ENCODE data around the gene LMF1. TPM values are rescaled to one million over a fixed set of nuclear protein-coding genes. Genes with fewer than 3 reads are reported as not detected.

Gene LMF1
- total RNA-seq, 1 donor from 2014 or later: 36.1 TPM

DNA sequence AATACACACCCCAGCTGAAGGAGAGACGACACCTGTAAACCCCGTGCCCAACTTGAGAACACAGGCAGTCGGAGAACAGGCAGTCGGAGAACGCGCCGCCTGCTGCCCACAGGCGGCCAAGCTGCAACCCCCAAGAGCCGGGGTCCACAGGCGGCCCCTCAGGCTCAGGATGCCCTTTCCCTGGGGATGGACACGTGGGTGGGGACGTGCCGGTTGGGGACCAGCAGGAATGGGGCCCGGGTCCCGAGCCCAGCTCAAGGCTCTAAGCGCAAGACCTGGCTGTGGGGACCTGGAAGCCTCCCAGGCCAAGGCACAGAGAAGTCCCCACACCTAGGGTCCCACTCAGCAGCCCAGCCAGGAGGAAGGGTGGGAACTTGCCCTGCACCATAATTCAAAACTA lies 90.8 kb downstream of the LMF1 start:
- CTCF ChIA-PET: no interaction called here
- no peaks in the 10 kb centered on the region for H3K9me3 Mint-ChIP-seq
- intact Hi-C loops (cut with micrococcal nuclease): loop anchor here (5.0 kb wide), 2 partner anchors 63 to 168 kb away; no protein-coding TSS in a partner anchor
- H3K27ac Mint-ChIP-seq: no peak overlapping the region
- no peak for TF ChIP-seq CTCF (IDR thresholded peaks at IDR 0.05)
- H3K36me3 Mint-ChIP-seq (ENCODE audit: low read depth): peaks cover 13% of the 10 kb centered on the region
- H3K27me3 Mint-ChIP-seq: no peaks in the 10 kb centered on the region
- peaks cover 15% of the 10 kb centered on the region for H3K4me1 Mint-ChIP-seq
- no peak overlapping the region for H3K4me3 Mint-ChIP-seq
- POLR2A ChIA-PET: no interaction called here
- ATAC-seq (ENCODE audit: low read depth) (no peak), DNase-seq (no peak)

DNA sequence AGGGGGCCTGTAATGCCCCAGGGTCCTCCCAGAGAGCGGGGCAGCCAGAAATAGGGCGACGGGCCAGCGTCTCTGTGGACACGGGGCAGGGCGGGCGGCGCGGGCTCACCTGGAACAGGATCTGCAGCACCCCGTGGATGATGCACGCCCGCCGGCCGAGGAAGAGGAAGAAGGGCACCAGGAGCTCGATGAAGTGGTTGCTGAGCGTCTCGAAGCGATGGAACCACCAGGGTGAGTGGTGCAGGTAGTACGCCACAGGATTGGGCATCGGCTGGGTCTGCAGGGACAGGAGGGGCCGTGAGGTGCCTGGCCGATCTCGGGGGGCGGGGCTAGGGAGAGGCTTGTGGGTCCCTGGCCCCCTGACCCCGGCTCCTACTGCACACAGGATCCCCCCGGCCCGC lies 91.3 kb downstream of the LMF1 start:
- Mint-ChIP-seq H3K4me3 (no peak overlapping the region), H3K27me3 (no peaks in the 10 kb centered on the region), H3K4me1 (peaks cover 15% of the 10 kb centered on the region), H3K36me3 (ENCODE audit: low read depth) (peaks cover 15% of the 10 kb centered on the region), H3K9me3 (no peaks in the 10 kb centered on the region), H3K27ac (no peak overlapping the region)
- DNase-seq: no peak
- ChIA-PET CTCF (no interaction called here), POLR2A (no interaction called here)
- intact Hi-C loops (cut with micrococcal nuclease): loop anchor here (5.0 kb wide), 2 partner anchors 62 to 167 kb away; no protein-coding TSS in a partner anchor
- ATAC-seq (ENCODE audit: low read depth): no peak
- no peak for TF ChIP-seq CTCF (IDR thresholded peaks at IDR 0.05)

GRCh38 chr16:878886-879285 lies 91.9 kb downstream of the LMF1 start:
- Mint-ChIP-seq H3K4me3 (no peak overlapping the region), H3K9me3 (no peaks in the 10 kb centered on the region), H3K36me3 (ENCODE audit: low read depth) (peaks cover 15% of the 10 kb centered on the region), H3K27me3 (no peaks in the 10 kb centered on the region), H3K27ac (no peak overlapping the region), H3K4me1 (peaks cover 15% of the 10 kb centered on the region)
- POLR2A ChIA-PET: no interaction called here
- CTCF ChIA-PET: no interaction called here
- DNase-seq (no peak), ATAC-seq (ENCODE audit: low read depth) (no peak)
- no peak for TF ChIP-seq CTCF (IDR thresholded peaks at IDR 0.05)
- intact Hi-C loops (cut with micrococcal nuclease): loop anchor here (5.0 kb wide), 2 partner anchors 62 to 167 kb away; no protein-coding TSS in a partner anchor

DNA sequence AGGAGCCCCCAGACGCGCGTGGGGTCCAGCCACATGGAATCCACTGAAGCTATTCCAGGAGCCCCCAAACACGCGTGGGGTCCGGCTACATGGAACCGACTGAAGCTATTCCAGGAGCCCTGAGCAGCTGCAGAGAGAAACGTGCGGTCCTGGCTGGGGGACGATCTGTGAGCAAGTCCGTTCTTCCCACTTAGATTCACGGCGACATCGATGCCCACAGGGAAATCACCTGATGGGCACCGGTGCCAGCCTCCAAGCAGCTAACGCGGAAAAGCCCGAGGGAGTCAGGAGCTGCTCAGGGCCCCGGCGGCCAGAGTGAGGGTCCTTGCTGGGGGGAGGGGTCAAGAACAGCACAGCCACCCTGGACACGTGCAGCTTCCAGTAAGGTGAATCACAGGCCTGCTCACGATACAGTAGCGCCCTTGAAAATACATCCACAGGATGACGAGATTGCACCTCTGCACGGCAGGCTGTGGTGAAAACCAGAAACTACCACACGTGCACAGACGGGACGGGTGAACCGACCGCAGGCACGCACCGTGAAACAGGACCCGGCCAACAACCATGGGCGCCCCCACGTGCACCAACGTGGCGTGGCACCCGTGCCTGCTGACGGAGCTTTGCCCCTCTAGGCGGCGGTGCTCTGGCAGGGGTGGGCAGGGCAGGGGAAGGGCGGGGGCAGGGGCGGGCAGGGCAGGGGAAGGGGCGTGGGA lies 92.6 kb downstream of the LMF1 start:
- peak; percentile 45 for ATAC-seq (ENCODE audit: low read depth)
- POLR2A ChIA-PET: interaction anchor here (0.7 kb wide), 1 partner anchor 735 kb away, joined by 3 read pairs; no protein-coding TSS in a partner anchor
- H3K4me3 Mint-ChIP-seq: no peak overlapping the region
- no peak for TF ChIP-seq CTCF (IDR thresholded peaks at IDR 0.05)
- peaks cover 20% of the 10 kb centered on the region for H3K36me3 Mint-ChIP-seq (ENCODE audit: low read depth)
- CTCF ChIA-PET: no interaction called here
- no peak overlapping the region for H3K27ac Mint-ChIP-seq
- no peaks in the 10 kb centered on the region for H3K9me3 Mint-ChIP-seq
- intact Hi-C loops (cut with micrococcal nuclease): loop anchor here (5.0 kb wide), 2 partner anchors 61 to 166 kb away; no protein-coding TSS in a partner anchor
- DNase-seq: no peak
- H3K27me3 Mint-ChIP-seq: no peaks in the 10 kb centered on the region
- peaks cover 15% of the 10 kb centered on the region for H3K4me1 Mint-ChIP-seq

- no peak overlapping the region for H3K4me3 Mint-ChIP-seq
- H3K9me3 Mint-ChIP-seq: no peaks in the 10 kb centered on the region
- ChIA-PET POLR2A (interaction anchor here (0.7 kb wide), 1 partner anchor 736 kb away, joined by 3 read pairs; no protein-coding TSS in a partner anchor), CTCF (no interaction called here)
- H3K27ac Mint-ChIP-seq: peak overlapping the region; percentile 79
- H3K4me1 Mint-ChIP-seq: peaks cover 18% of the 10 kb centered on the region
- DNase-seq (peak; percentile 30), ATAC-seq (ENCODE audit: low read depth) (peak; percentile 71)
- intact Hi-C loops (cut with micrococcal nuclease): loop anchor here (5.0 kb wide), 2 partner anchors 60 to 165 kb away; no protein-coding TSS in a partner anchor
- H3K27me3 Mint-ChIP-seq: no peaks in the 10 kb centered on the region
- H3K36me3 Mint-ChIP-seq (ENCODE audit: low read depth): peaks cover 19% of the 10 kb centered on the region
- TF ChIP-seq CTCF (IDR thresholded peaks at IDR 0.05): no peak
Observed at GRCh38 chr16:877242-878071, 93.3 kb downstream of the LMF1 start.
